ENCODE measurements around the gene PHACTR1.

The PHACTR1 gene

GRCh38 chr6:13304580-13305260 is 588.2 kb downstream of the PHACTR1 start:
- H3K18ac ChIP-seq (ENCODE audit: low read depth in 1 of 2, low read length in 2 of 2) = peak overlapping the region in 1 of 2 experiments; percentile 6
- H2BK5ac ChIP-seq (ENCODE audit: low read depth, low read length, poor library complexity, severe bottlenecking) = no peak overlapping the region
- no peak for DNase-seq
- H3K9ac ChIP-seq (ENCODE audit: low read length) = no peak overlapping the region
- peak overlapping the region; percentile 16 for H2AK5ac ChIP-seq (ENCODE audit: low read length, severe bottlenecking)
- H3K4me3 ChIP-seq (ENCODE audit: insufficient read depth in 1 of 2, low read depth in 1 of 2, low read length in 2 of 2) = no peak overlapping the region
- no peak overlapping the region for H3K14ac ChIP-seq (ENCODE audit: low read length in 2 of 2)
- H2BK12ac ChIP-seq (ENCODE audit: low read length in 2 of 2) = no peak overlapping the region
- no peak overlapping the region for H2BK15ac ChIP-seq (ENCODE audit: low read depth, poor library complexity, severe bottlenecking)
- no peaks in the 10 kb centered on the region for H3K9me3 ChIP-seq (ENCODE audit: control insufficient read depth, low read length)
- no peak overlapping the region for H3K23ac ChIP-seq (ENCODE audit: low read length in 2 of 2)
- H2BK120ac ChIP-seq (ENCODE audit: low read depth, low read length) = peak overlapping the region; percentile 23
- peak overlapping the region in 1 of 2 experiments; percentile 9 for H3K4ac ChIP-seq (ENCODE audit: low read depth in 1 of 2, low read length in 2 of 2)
- H3K4me1 ChIP-seq (ENCODE audit: control insufficient read depth, insufficient read depth, low read depth, low read length) = peaks cover 20% of the 10 kb centered on the region
- no peak overlapping the region for H3K4me2 ChIP-seq (ENCODE audit: low read length, poor library complexity, severe bottlenecking)
- no peaks in the 10 kb centered on the region for H3K27me3 ChIP-seq (ENCODE audit: control insufficient read depth in 1 of 2, insufficient read depth in 1 of 2, low read length in 2 of 2)
- H4K91ac ChIP-seq (ENCODE audit: low read length) = no peak overlapping the region
- H3K27ac ChIP-seq (ENCODE audit: low read length, poor library complexity, severe bottlenecking) = no peak overlapping the region
- H3K79me1 ChIP-seq (replicated peaks; ENCODE audit: low read length, poor library complexity, severe bottlenecking) = peaks cover 22% of the 10 kb centered on the region
- no peak overlapping the region for H4K8ac ChIP-seq (ENCODE audit: low read length)
- H3K36me3 ChIP-seq (ENCODE audit: control insufficient read depth in 1 of 2, insufficient read depth in 2 of 2, low read depth in 1 of 2, low read length in 2 of 2) = peaks cover 24 to 60% of the 10 kb centered on the region in 2 experiments
- no peak overlapping the region for H2AFZ ChIP-seq (ENCODE audit: low read depth, low read length)
- WGBS = 98% methylated on average over 11 of the region's 11 CpGs

DNA sequence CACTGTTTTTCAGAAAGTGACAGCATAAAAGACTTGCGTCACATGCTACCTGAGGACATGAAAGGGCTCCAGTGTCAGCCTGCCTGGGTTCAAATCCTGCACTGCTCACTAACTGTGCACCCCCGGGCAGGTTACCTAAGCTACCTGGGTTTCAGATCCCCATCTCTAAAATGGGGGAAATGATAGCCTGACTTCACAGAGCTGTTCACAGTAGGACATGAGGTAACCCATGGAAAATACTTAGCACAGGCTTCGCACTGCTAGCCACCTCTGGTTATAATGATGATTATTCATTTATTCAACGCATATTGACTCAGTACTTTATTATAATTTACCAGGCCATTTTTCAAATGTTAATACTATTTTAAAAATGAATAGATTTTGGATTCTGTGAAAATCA is 588.7 kb downstream of the PHACTR1 start:
- no peak for DNase-seq
- no peak overlapping the region for H3K4me3 ChIP-seq (ENCODE audit: insufficient read depth in 1 of 2, low read depth in 1 of 2, low read length in 2 of 2)

GRCh38 chr6:13305791-13306190 is 589.2 kb downstream of the PHACTR1 start:
- H3K23ac ChIP-seq (ENCODE audit: low read length in 2 of 2) = no peak overlapping the region
- H2BK12ac ChIP-seq (ENCODE audit: low read length in 2 of 2) = no peak overlapping the region
- no peak overlapping the region for H2BK5ac ChIP-seq (ENCODE audit: low read depth, low read length, poor library complexity, severe bottlenecking)
- H3K4me1 ChIP-seq (ENCODE audit: control insufficient read depth, insufficient read depth, low read depth, low read length) = peaks cover 18% of the 10 kb centered on the region
- no peak overlapping the region for H3K27ac ChIP-seq (ENCODE audit: low read length, poor library complexity, severe bottlenecking)
- no peak overlapping the region for H2BK15ac ChIP-seq (ENCODE audit: low read depth, poor library complexity, severe bottlenecking)
- peaks cover 18 to 59% of the 10 kb centered on the region in 2 experiments for H3K36me3 ChIP-seq (ENCODE audit: control insufficient read depth in 1 of 2, insufficient read depth in 2 of 2, low read depth in 1 of 2, low read length in 2 of 2)
- H2AFZ ChIP-seq (ENCODE audit: low read depth, low read length) = no peak overlapping the region
- no CpG with 5 or more reads among the region's 1 CpG for WGBS
- H4K8ac ChIP-seq (ENCODE audit: low read length) = no peak overlapping the region
- no peak overlapping the region for H3K4me2 ChIP-seq (ENCODE audit: low read length, poor library complexity, severe bottlenecking)
- no peak overlapping the region for H3K18ac ChIP-seq (ENCODE audit: low read depth in 1 of 2, low read length in 2 of 2)
- H2AK5ac ChIP-seq (ENCODE audit: low read length, severe bottlenecking) = peak overlapping the region; percentile 73
- H3K27me3 ChIP-seq (ENCODE audit: control insufficient read depth in 1 of 2, insufficient read depth in 1 of 2, low read length in 2 of 2) = no peaks in the 10 kb centered on the region
- no peak overlapping the region for H3K4me3 ChIP-seq (ENCODE audit: insufficient read depth in 1 of 2, low read depth in 1 of 2, low read length in 2 of 2)
- no peak for DNase-seq
- no peak overlapping the region for H2BK120ac ChIP-seq (ENCODE audit: low read depth, low read length)
- no peak overlapping the region for H3K14ac ChIP-seq (ENCODE audit: low read length in 2 of 2)
- H4K91ac ChIP-seq (ENCODE audit: low read length) = no peak overlapping the region
- no peaks in the 10 kb centered on the region for H3K9me3 ChIP-seq (ENCODE audit: control insufficient read depth, low read length)
- no peak overlapping the region for H3K4ac ChIP-seq (ENCODE audit: low read depth in 1 of 2, low read length in 2 of 2)
- no peak overlapping the region for H3K9ac ChIP-seq (ENCODE audit: low read length)
- peaks cover 13% of the 10 kb centered on the region for H3K79me1 ChIP-seq (replicated peaks; ENCODE audit: low read length, poor library complexity, severe bottlenecking)

More for the DNA sequence above, 588.7 kb downstream of the PHACTR1 start:
- 100% methylated on average over 2 of the region's 4 CpGs for WGBS
- no peak overlapping the region for H4K91ac ChIP-seq (ENCODE audit: low read length)
- H2AFZ ChIP-seq (ENCODE audit: low read depth, low read length) = no peak overlapping the region
- peaks cover 20% of the 10 kb centered on the region for H3K4me1 ChIP-seq (ENCODE audit: control insufficient read depth, insufficient read depth, low read depth, low read length)
- H2BK5ac ChIP-seq (ENCODE audit: low read depth, low read length, poor library complexity, severe bottlenecking) = no peak overlapping the region
- no peak overlapping the region for H3K18ac ChIP-seq (ENCODE audit: low read depth in 1 of 2, low read length in 2 of 2)
- peaks cover 17% of the 10 kb centered on the region for H3K79me1 ChIP-seq (replicated peaks; ENCODE audit: low read length, poor library complexity, severe bottlenecking)
- H3K9me3 ChIP-seq (ENCODE audit: control insufficient read depth, low read length) = no peaks in the 10 kb centered on the region
- H3K9ac ChIP-seq (ENCODE audit: low read length) = no peak overlapping the region
- H4K8ac ChIP-seq (ENCODE audit: low read length) = no peak overlapping the region
- no peaks in the 10 kb centered on the region for H3K27me3 ChIP-seq (ENCODE audit: control insufficient read depth in 1 of 2, insufficient read depth in 1 of 2, low read length in 2 of 2)
- no peak overlapping the region for H3K4ac ChIP-seq (ENCODE audit: low read depth in 1 of 2, low read length in 2 of 2)
- H2AK5ac ChIP-seq (ENCODE audit: low read length, severe bottlenecking) = peak overlapping the region; percentile 16
- no peak overlapping the region for H3K14ac ChIP-seq (ENCODE audit: low read length in 2 of 2)
- H2BK12ac ChIP-seq (ENCODE audit: low read length in 2 of 2) = no peak overlapping the region
- no peak overlapping the region for H3K27ac ChIP-seq (ENCODE audit: low read length, poor library complexity, severe bottlenecking)
- no peak overlapping the region for H3K4me2 ChIP-seq (ENCODE audit: low read length, poor library complexity, severe bottlenecking)
- no peak overlapping the region for H2BK15ac ChIP-seq (ENCODE audit: low read depth, poor library complexity, severe bottlenecking)
- H3K36me3 ChIP-seq (ENCODE audit: control insufficient read depth in 1 of 2, insufficient read depth in 2 of 2, low read depth in 1 of 2, low read length in 2 of 2) = peaks cover 19 to 58% of the 10 kb centered on the region in 2 experiments
- H2BK120ac ChIP-seq (ENCODE audit: low read depth, low read length) = no peak overlapping the region
- H3K23ac ChIP-seq (ENCODE audit: low read length in 2 of 2) = no peak overlapping the region

DNA sequence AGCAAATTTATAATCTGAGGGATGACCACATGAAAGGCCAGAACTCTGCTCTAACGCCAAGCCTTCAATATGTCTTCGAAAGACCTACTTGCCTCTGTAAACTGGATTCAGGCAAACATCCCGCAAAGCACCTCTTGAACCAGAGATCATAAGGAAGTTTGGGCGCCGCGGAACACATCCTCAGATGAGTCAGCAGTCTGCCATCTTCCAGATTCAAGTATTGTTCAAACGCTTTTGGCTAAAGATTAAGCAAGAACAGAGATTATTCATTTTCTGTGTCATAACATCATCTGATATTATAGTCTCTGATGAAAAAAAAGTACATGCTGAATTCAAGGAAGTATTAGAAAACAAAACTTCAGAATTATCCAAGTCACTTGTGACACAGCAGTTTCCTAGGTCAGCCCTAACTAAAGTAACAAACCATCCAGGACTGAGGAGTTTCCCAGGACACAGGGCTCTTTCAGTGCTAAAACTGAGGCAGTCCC is 591.0 kb downstream of the PHACTR1 start:
- Histone ChIP-seq H2AFZ (ENCODE audit: low read depth, low read length) (no peak overlapping the region), H2AK5ac (ENCODE audit: low read length, severe bottlenecking) (peak overlapping the region; percentile 14), H3K18ac (ENCODE audit: low read depth in 1 of 2, low read length in 2 of 2) (no peak overlapping the region), H2BK12ac (ENCODE audit: low read length in 2 of 2) (no peak overlapping the region), H3K14ac (ENCODE audit: low read length in 2 of 2) (no peak overlapping the region), H3K79me1 (replicated peaks; ENCODE audit: low read length, poor library complexity, severe bottlenecking) (peaks cover 7% of the 10 kb centered on the region), H3K9ac (ENCODE audit: low read length) (peak overlapping the region; percentile 28), H3K27ac (ENCODE audit: low read length, poor library complexity, severe bottlenecking) (peak overlapping the region; percentile 91), H3K36me3 (ENCODE audit: control insufficient read depth in 1 of 2, insufficient read depth in 2 of 2, low read depth in 1 of 2, low read length in 2 of 2) (peaks cover 9 to 64% of the 10 kb centered on the region in 2 experiments), H3K4me3 (ENCODE audit: insufficient read depth in 1 of 2, low read depth in 1 of 2, low read length in 2 of 2) (no peak overlapping the region), H3K9me3 (ENCODE audit: control insufficient read depth, low read length) (no peaks in the 10 kb centered on the region), H2BK120ac (ENCODE audit: low read depth, low read length) (no peak overlapping the region), H2BK5ac (ENCODE audit: low read depth, low read length, poor library complexity, severe bottlenecking) (peak overlapping the region; percentile 75), H3K4me1 (ENCODE audit: control insufficient read depth, insufficient read depth, low read depth, low read length) (peaks cover 15% of the 10 kb centered on the region), H4K91ac (ENCODE audit: low read length) (no peak overlapping the region), H3K4ac (ENCODE audit: low read depth in 1 of 2, low read length in 2 of 2) (no peak overlapping the region), H3K4me2 (ENCODE audit: low read length, poor library complexity, severe bottlenecking) (no peak overlapping the region), H3K23ac (ENCODE audit: low read length in 2 of 2) (no peak overlapping the region), H3K27me3 (ENCODE audit: control insufficient read depth in 1 of 2, insufficient read depth in 1 of 2, low read length in 2 of 2) (no peaks in the 10 kb centered on the region), H4K8ac (ENCODE audit: low read length) (no peak overlapping the region), H2BK15ac (ENCODE audit: low read depth, poor library complexity, severe bottlenecking) (no peak overlapping the region)
- peak; percentile 24 for DNase-seq
- WGBS = 95% methylated on average over 6 of the region's 7 CpGs

Measured in mesenchymal stem cell (in vitro differentiated cells and primary cell).